HepG2 (cell line): ENCODE results near the gene NOL4L. TPM values are rescaled to one million over a fixed set of nuclear protein-coding genes. Genes with fewer than 3 reads are reported as not detected.

Experiments used
- PHF8 ChIP-seq: sonication (generic); formaldehyde crosslinking; IDR thresholded peaks from 2 replicates; pipeline ENCODE4 v1.5.0; 2020; ENCODE audit warnings: missing genetic modification reagents
- RARA ChIP-seq: IDR thresholded peaks from 2 replicates; pipeline ENCODE4 v1.6.1; 2016; ENCODE audit warnings: missing genetic modification reagents, missing compliant biosample characterization
- RFX5 ChIP-seq: IDR thresholded peaks from 2 replicates; pipeline ENCODE4 v1.6.1; 2011; ENCODE audit warnings: low read depth, low read length, improper control_type of control experiment
- ZNF572 ChIP-seq: sonication (generic); formaldehyde crosslinking; IDR thresholded peaks from 2 replicates; pipeline ENCODE4 v1.5.1; 2020; ENCODE audit warnings: mild to moderate bottlenecking, missing genetic modification reagents
- ZSCAN12 ChIP-seq: sonication (generic); formaldehyde crosslinking; IDR thresholded peaks from 2 replicates; pipeline ENCODE4 v1.9.0; 2021; ENCODE audit warnings: mild to moderate bottlenecking, missing genetic modification reagents
- polyA plus RNA-seq, 8 experiments: library from polyadenylated mRNA; depleted of rRNA in 3 of 8; stranded (reverse) in 7 of 8; unstranded in 1 of 8; fragments of >200 nt; fragmentation: Illumina TruSeq in 4 of 8; extraction: Trizol in 4 of 8; gene quantifications; 2 replicates each; pipeline versions ENCODE4 v1.2.1 to v1.2.3, GENCODE V29; 2011 to 2016; ENCODE audit warnings: low read depth in 4 of 8, missing spikeins in 1 of 8, mixed read lengths in 1 of 8; ENCODE audit not compliant: insufficient read depth in 1 of 8
- total RNA-seq, 5 experiments: library from RNA; depleted of rRNA; stranded (reverse); fragments of >200 nt; fragmentation: Illumina TruSeq; extraction: Trizol; gene quantifications; 2 replicates each; pipeline ENCODE4 v1.2.3, GENCODE V29; 2016; ENCODE audit warnings: low read depth in 1 of 5
- TF ChIP-seq, protein P1 (sequence below): sonication (generic); formaldehyde crosslinking; IDR thresholded peaks from 2 replicates; pipeline ENCODE4 v1.4.0; 2020; ENCODE audit warnings: missing genetic modification reagents
- TF ChIP-seq, protein P2 (sequence below): sonication (generic); formaldehyde crosslinking; IDR thresholded peaks from 2 replicates; pipeline ENCODE4 v1.4.0; 2020; ENCODE audit warnings: mild to moderate bottlenecking, missing genetic modification reagents, borderline replicate concordance
- TF ChIP-seq, protein P3 (sequence below): sonication (generic); formaldehyde crosslinking; IDR thresholded peaks from 2 replicates; pipeline ENCODE4 v1.4.0; 2020; ENCODE audit warnings: mild to moderate bottlenecking, missing genetic modification reagents
- TF ChIP-seq, protein P4 (sequence below): IDR thresholded peaks from 2 replicates; pipeline ENCODE4 v1.6.1; 2012; ENCODE audit warnings: inconsistent platforms
- TF ChIP-seq, protein P5 (sequence below): sonication (generic); formaldehyde crosslinking; IDR thresholded peaks from 2 replicates; pipeline ENCODE4 v1.5.1; 2020; ENCODE audit warnings: mild to moderate bottlenecking, missing genetic modification reagents, moderate library complexity
- TF ChIP-seq, protein P6 (sequence below): sonication (generic); formaldehyde crosslinking; conservative IDR thresholded peaks from 2 replicates; pipeline ENCODE4 v1.4.0; 2020; ENCODE audit warnings: missing genetic modification reagents

Gene NOL4L
- total and polyA plus RNA-seq, 2 of the 13 experiments (the other 11 are each of a cell fraction or from before 2014, with no cell fraction given): 16.6 to 35.4 TPM

DNA sequence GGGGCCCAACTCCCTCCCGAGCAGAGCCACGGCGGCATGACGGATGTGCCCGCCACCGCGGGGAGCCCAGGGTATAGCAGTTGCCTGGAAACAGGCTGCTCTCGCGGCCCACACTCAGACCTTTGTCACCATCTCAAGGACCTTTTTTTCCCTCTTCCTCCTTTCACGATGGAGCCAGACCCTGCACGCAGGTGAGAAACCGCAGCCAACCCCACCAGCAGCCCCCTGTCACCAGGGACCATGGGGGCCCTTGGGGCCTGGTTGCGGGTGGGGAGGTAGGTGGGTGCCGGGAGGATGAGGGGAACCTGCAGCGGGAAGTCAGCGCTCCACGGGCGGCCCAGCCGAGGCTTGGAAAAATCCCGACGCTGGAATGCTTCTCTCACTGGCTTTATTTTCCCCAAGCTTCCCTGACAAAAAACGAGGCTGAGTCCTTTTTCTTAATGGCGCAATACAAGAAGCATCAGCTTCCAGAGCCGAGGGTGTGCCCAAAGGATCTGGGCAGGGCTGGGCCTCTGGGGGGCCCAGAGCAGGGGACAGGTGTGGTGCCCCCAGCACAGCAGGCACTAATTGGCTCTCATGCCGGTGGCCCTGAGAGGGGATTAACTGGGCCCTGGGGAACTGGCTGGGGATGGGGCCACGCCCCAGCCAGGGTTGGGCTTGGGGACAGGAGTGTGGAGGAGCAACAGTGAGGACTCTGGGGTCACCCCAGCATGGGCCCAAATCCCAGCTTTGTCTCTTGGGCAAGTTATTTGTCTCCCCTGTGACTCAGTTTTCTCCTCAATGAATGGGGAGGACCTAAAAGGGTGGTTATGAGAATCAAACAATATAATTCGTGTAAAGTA lies 23.9 kb downstream of the NOL4L start (continued):
- TF ChIP-seq, protein P1, sequence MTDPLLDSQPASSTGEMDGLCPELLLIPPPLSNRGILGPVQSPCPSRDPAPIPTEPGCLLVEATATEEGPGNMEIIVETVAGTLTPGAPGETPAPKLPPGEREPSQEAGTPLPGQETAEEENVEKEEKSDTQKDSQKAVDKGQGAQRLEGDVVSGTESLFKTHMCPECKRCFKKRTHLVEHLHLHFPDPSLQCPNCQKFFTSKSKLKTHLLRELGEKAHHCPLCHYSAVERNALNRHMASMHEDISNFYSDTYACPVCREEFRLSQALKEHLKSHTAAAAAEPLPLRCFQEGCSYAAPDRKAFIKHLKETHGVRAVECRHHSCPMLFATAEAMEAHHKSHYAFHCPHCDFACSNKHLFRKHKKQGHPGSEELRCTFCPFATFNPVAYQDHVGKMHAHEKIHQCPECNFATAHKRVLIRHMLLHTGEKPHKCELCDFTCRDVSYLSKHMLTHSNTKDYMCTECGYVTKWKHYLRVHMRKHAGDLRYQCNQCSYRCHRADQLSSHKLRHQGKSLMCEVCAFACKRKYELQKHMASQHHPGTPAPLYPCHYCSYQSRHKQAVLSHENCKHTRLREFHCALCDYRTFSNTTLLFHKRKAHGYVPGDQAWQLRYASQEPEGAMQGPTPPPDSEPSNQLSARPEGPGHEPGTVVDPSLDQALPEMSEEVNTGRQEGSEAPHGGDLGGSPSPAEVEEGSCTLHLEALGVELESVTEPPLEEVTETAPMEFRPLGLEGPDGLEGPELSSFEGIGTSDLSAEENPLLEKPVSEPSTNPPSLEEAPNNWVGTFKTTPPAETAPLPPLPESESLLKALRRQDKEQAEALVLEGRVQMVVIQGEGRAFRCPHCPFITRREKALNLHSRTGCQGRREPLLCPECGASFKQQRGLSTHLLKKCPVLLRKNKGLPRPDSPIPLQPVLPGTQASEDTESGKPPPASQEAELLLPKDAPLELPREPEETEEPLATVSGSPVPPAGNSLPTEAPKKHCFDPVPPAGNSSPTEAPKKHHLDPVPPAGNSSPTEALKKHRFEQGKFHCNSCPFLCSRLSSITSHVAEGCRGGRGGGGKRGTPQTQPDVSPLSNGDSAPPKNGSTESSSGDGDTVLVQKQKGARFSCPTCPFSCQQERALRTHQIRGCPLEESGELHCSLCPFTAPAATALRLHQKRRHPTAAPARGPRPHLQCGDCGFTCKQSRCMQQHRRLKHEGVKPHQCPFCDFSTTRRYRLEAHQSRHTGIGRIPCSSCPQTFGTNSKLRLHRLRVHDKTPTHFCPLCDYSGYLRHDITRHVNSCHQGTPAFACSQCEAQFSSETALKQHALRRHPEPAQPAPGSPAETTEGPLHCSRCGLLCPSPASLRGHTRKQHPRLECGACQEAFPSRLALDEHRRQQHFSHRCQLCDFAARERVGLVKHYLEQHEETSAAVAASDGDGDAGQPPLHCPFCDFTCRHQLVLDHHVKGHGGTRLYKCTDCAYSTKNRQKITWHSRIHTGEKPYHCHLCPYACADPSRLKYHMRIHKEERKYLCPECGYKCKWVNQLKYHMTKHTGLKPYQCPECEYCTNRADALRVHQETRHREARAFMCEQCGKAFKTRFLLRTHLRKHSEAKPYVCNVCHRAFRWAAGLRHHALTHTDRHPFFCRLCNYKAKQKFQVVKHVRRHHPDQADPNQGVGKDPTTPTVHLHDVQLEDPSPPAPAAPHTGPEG (CRISPR knock-in tag): 0 out of 2 replicates have a peak, but pooled peaks have one; percentile 30
- TF ChIP-seq, protein P2, sequence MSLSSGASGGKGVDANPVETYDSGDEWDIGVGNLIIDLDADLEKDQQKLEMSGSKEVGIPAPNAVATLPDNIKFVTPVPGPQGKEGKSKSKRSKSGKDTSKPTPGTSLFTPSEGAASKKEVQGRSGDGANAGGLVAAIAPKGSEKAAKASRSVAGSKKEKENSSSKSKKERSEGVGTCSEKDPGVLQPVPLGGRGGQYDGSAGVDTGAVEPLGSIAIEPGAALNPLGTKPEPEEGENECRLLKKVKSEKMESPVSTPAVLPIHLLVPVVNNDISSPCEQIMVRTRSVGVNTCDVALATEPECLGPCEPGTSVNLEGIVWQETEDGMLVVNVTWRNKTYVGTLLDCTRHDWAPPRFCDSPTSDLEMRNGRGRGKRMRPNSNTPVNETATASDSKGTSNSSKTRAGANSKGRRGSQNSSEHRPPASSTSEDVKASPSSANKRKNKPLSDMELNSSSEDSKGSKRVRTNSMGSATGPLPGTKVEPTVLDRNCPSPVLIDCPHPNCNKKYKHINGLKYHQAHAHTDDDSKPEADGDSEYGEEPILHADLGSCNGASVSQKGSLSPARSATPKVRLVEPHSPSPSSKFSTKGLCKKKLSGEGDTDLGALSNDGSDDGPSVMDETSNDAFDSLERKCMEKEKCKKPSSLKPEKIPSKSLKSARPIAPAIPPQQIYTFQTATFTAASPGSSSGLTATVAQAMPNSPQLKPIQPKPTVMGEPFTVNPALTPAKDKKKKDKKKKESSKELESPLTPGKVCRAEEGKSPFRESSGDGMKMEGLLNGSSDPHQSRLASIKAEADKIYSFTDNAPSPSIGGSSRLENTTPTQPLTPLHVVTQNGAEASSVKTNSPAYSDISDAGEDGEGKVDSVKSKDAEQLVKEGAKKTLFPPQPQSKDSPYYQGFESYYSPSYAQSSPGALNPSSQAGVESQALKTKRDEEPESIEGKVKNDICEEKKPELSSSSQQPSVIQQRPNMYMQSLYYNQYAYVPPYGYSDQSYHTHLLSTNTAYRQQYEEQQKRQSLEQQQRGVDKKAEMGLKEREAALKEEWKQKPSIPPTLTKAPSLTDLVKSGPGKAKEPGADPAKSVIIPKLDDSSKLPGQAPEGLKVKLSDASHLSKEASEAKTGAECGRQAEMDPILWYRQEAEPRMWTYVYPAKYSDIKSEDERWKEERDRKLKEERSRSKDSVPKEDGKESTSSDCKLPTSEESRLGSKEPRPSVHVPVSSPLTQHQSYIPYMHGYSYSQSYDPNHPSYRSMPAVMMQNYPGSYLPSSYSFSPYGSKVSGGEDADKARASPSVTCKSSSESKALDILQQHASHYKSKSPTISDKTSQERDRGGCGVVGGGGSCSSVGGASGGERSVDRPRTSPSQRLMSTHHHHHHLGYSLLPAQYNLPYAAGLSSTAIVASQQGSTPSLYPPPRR (CRISPR knock-in tag): 0 out of 2 replicates have a peak, but pooled peaks have one; percentile 8
- TF ChIP-seq RARA (CRISPR knock-in tag) (peak; percentile 21; the same call in 1 of the 2 replicates), PHF8 (CRISPR knock-in tag) (0 out of 2 replicates have a peak, but pooled peaks have one; percentile 18), ZNF572 (peak; percentile 13; the same call in 1 of the 2 replicates), RFX5 (no peak), ZSCAN12 (CRISPR knock-in tag) (0 out of 2 replicates have a peak, but pooled peaks have one; percentile 36)
- TF ChIP-seq, protein P3, sequence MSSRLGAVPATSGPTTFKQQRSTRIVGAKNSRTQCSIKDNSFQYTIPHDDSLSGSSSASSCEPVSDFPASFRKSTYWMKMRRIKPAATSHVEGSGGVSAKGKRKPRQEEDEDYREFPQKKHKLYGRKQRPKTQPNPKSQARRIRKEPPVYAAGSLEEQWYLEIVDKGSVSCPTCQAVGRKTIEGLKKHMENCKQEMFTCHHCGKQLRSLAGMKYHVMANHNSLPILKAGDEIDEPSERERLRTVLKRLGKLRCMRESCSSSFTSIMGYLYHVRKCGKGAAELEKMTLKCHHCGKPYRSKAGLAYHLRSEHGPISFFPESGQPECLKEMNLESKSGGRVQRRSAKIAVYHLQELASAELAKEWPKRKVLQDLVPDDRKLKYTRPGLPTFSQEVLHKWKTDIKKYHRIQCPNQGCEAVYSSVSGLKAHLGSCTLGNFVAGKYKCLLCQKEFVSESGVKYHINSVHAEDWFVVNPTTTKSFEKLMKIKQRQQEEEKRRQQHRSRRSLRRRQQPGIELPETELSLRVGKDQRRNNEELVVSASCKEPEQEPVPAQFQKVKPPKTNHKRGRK: no peak
- TF ChIP-seq, protein P4, sequence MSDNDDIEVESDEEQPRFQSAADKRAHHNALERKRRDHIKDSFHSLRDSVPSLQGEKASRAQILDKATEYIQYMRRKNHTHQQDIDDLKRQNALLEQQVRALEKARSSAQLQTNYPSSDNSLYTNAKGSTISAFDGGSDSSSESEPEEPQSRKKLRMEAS: peak; percentile 3; the same call in 1 of the 2 replicates
- TF ChIP-seq, protein P5, sequence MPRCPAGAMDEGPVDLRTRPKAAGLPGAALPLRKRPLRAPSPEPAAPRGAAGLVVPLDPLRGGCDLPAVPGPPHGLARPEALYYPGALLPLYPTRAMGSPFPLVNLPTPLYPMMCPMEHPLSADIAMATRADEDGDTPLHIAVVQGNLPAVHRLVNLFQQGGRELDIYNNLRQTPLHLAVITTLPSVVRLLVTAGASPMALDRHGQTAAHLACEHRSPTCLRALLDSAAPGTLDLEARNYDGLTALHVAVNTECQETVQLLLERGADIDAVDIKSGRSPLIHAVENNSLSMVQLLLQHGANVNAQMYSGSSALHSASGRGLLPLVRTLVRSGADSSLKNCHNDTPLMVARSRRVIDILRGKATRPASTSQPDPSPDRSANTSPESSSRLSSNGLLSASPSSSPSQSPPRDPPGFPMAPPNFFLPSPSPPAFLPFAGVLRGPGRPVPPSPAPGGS (CRISPR knock-in tag): peak; percentile 55; the same call in 1 of the 2 replicates
- TF ChIP-seq, protein P6, sequence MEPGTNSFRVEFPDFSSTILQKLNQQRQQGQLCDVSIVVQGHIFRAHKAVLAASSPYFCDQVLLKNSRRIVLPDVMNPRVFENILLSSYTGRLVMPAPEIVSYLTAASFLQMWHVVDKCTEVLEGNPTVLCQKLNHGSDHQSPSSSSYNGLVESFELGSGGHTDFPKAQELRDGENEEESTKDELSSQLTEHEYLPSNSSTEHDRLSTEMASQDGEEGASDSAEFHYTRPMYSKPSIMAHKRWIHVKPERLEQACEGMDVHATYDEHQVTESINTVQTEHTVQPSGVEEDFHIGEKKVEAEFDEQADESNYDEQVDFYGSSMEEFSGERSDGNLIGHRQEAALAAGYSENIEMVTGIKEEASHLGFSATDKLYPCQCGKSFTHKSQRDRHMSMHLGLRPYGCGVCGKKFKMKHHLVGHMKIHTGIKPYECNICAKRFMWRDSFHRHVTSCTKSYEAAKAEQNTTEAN (CRISPR knock-in tag): 0 out of 2 replicates have a peak, but pooled peaks have one; percentile 36
